Activated CD4-positive, alpha-beta memory T cell treated with anti-CD3 and anti-CD28 coated beads, Interleukin-2, amount 10 ng/mL, durations not matched to agents 7 days and 5 days (primary cell): ENCODE measurements around the gene PXN. TPM values are rescaled to one million over a fixed set of nuclear protein-coding genes. Genes with fewer than 3 reads are reported as not detected.
"Not testable (repeated sequence)": the region's sequence is repeated elsewhere in the genome, so short reads cannot be mapped to it uniquely, and the experiment has no call there.

Source experiments
- CTCF ChIA-PET: fragments of 350-600 bp; sonication (Branson Sonifier 250); formaldehyde crosslinking; loops from one replicate; lab custom pipeline; 2021; ENCODE audit warnings: antibody characterized with exemption, inconsistent platforms; lab: Charles Lee
- POLR2A ChIA-PET: fragments of 350-600 bp; sonication (Branson Sonifier 250); formaldehyde crosslinking; loops from one replicate; lab custom pipeline; 2021; ENCODE audit warnings: antibody characterized with exemption; lab: Charles Lee
- DNase-seq: peaks from one replicate; pipeline ENCODE4 v3.0.0-alpha.2; 2020
- H3K27ac Mint-ChIP-seq: one replicate; pipeline ENCODE4 v1.8.0; 2021; ENCODE audit warnings: mild to moderate bottlenecking, mixed read lengths
- H3K27me3 Mint-ChIP-seq: one replicate; pipeline ENCODE4 v1.8.0; 2021; ENCODE audit warnings: mixed read lengths
- H3K36me3 Mint-ChIP-seq: one replicate; pipeline ENCODE4 v1.8.0; 2021; ENCODE audit warnings: low read depth, mixed read lengths
- H3K4me1 Mint-ChIP-seq: one replicate; pipeline ENCODE4 v1.8.0; 2021; ENCODE audit warnings: mixed read lengths
- H3K4me3 Mint-ChIP-seq: one replicate; pipeline ENCODE4 v1.8.0; 2021; ENCODE audit warnings: mild to moderate bottlenecking, mixed read lengths
- H3K9me3 Mint-ChIP-seq: one replicate; pipeline ENCODE4 v1.8.0; 2021; ENCODE audit warnings: mixed read lengths
- total RNA-seq, 2 experiments: library from RNA; stranded (reverse); gene quantifications; one replicate each; pipeline ENCODE4 v1.2.3, GENCODE V29; 2021

Gene PXN
- total RNA-seq, 2 experiments from 2014 or later = 271 to 274 TPM

DNA sequence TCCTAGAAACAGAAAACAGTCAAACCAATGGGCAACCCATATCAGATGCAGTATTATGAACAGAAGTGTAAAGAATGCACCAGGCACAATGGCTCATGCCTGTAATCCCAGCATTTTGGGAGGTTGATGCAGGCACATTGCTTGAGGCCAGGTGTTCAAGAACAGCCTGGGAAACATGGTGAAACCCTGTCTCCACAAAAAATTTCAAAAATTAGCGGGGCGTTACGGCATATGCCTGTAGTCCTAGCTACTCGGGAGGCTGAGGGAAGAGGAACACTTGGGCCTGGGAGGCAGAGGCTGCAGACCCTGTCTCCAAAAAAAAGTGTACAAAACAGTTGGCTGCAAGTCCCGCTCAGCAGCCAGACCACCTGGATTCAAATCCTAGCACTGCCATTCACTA is 4.9 kb downstream of the PXN start:
- Mint-ChIP-seq H3K9me3 (no peaks in the 10 kb centered on the region), H3K27me3 (no peaks in the 10 kb centered on the region), H3K27ac (peak overlapping the region; percentile 81), H3K4me1 (peaks cover 83% of the 10 kb centered on the region), H3K4me3 (peak overlapping the region; percentile 53), H3K36me3 (peaks cover 83% of the 10 kb centered on the region)
- ChIA-PET CTCF (interaction anchor here (0.8 to 15.9 kb wide), 6 partner anchors 12 to 61 kb away, joined by 3 to 561 read pairs (median 12); partner anchors contain the start of gene RPLP0), POLR2A (interaction anchor here (9.1 to 13.0 kb wide), 4 partner anchors 11 to 60 kb away, joined by 168 to 338 read pairs (median 249); partner anchors contain the start of genes RNU4-1, RNU4-2 and RPLP0)
- DNase-seq = no peak

DNA sequence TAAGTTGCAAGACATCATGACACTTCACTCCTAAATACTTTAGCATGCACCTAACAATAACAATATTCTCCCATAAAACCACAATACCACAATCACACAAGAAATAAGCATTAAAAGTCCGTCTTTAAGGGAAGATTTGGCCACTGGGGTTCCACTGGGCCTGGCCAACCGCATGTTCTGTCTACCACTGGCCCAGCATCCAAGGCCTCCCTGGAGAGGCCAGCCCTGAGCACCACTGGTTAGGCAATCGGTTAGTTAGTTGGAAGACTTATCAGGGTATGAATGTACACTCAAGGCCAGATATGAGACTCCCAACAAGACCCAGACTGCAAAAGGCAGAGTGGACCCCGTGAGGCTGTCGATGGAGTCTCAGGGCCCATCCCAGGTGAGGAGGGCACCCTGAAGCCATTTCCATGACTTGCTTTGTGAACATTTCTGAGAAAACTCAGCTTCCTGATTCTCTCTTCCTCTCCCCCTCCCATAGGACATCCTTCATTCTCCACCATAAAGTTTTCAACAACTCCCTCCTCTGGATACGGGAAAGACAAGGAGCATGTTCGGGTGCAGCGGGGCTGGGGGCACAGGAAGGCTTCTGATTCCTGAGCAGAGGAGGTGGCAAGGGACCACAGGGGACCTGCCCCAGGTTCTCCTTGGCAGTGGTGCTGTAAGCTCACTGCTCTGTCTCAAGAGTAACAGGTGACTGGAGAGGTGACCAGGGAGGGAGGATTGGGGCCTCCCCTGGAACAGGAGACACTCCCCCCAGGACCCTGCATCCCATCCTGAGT is 5.9 kb downstream of the PXN start:
- Mint-ChIP-seq H3K9me3 (no peaks in the 10 kb centered on the region), H3K4me3 (peak overlapping the region; percentile 17), H3K27ac (peak overlapping the region; percentile 81), H3K27me3 (no peaks in the 10 kb centered on the region), H3K4me1 (peaks cover 88% of the 10 kb centered on the region), H3K36me3 (peaks cover 84% of the 10 kb centered on the region)
- POLR2A ChIA-PET = interaction anchor here (9.1 to 13.9 kb wide), 5 partner anchors 10 to 59 kb away, joined by 168 to 338 read pairs (median 232); partner anchors contain the start of genes RNU4-1, RNU4-2 and RPLP0
- no peak for DNase-seq
- CTCF ChIA-PET = interaction anchor here (2.1 to 15.9 kb wide), 3 partner anchors 11 to 58 kb away, joined by 7 to 561 read pairs (median 31); partner anchors contain the start of gene RPLP0

DNA sequence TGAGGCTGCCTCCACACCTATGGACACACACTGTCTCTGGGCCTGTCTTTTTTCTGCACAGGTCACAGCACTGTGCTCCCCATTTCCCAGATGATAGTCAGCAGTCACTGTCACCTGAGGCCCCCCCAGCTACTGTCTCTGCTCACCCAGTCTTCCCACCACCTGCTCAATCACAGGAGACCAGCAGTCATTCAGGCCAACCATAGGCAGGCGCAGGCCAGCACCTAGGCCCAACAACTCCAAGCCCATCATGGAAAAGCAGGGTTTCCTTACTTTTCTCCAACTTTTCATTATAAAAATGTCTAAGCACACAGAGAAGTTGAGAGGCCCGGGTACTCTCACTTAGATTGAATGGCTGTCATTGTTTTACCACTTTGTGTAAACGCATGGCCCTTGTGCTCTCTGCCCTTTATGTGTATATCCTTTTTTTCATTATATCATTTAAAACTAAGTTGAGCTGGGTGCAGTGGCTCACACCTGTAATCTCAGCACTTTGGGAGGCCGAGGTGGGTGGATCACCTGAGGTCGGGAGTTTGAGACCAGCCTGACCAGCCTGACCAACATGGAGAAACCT is 7.1 kb downstream of the PXN start:
- Mint-ChIP-seq H3K27me3 (no peaks in the 10 kb centered on the region), H3K36me3 (peaks cover 81% of the 10 kb centered on the region), H3K9me3 (no peaks in the 10 kb centered on the region), H3K27ac (peak overlapping the region; percentile 40), H3K4me3 (no peak overlapping the region), H3K4me1 (peaks cover 90% of the 10 kb centered on the region)
- CTCF ChIA-PET = interaction anchor here (2.1 to 15.9 kb wide), 2 partner anchors 30 to 57 kb away, joined by 7 to 561 read pairs; partner anchors contain the start of gene RPLP0
- POLR2A ChIA-PET = interaction anchor here (1.8 to 13.9 kb wide), 6 partner anchors 9 to 58 kb away, joined by 4 to 338 read pairs (median 225); partner anchors contain the start of genes RNU4-1, RNU4-2 and RPLP0
- DNase-seq = no peak

DNA sequence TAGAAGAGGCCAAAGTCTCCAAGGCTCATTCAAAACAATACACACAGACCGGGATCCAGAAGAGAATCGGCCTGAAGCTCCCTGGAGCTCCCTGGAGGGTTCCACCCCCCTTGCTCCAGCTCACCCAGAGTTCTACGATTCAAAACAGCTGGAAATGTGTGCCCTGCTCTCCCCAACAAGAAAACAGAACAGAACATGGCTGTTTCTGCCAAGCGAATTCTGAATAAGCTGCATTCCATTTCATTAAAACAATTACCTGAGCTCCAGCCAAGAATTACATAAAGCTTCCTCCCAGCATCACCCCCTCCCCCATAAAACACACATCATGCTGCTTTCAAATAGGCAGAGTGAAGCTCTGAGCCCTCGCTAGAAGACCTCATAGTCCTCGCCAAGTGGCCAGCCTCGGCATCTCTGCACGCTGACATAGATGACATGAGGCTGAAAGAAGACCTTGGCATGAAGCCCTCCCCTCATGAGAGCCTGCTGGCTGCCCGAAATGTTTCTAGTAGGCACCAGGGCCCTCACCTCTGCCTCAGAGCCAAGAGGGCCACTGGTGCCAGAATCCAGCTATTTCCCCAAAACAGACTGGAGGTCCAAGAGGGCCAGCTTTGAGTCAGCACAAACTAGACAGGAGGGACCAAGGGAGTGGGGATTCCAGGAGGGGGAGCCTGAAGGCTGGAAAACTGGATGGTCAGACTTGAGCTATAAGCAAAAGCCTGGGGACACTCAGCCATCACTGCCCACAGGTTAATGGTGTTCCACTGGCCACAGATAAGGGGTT is 8.3 kb downstream of the PXN start:
- CTCF ChIA-PET = interaction anchor here (1.0 to 15.9 kb wide), 5 partner anchors 8 to 56 kb away, joined by 3 to 561 read pairs (median 6); partner anchors contain the start of genes PXN and RPLP0

DNA sequence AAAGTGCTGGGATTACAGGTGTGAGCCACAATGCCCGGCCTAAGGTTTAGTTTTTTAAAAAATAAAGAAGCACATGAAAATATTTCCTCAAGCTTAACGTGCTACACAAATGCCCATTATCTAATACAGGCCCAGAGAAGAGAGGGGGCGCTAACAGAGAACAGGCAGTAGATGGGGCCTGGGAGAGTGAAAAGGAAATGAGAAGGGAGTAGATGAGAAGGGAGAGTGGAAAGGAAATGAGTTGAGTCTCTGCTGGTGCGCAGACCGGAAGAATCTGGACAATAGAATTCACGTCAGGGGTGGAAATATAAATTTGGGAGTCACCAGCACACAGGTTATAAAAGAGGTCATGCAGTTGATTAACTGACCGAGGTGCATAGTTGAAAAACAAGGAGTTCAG is 10.7 kb downstream of the PXN start:
- Mint-ChIP-seq H3K4me1 (peaks cover 90% of the 10 kb centered on the region), H3K27ac (peak overlapping the region; percentile 96), H3K27me3 (no peaks in the 10 kb centered on the region), H3K4me3 (peak overlapping the region; percentile 4), H3K9me3 (no peaks in the 10 kb centered on the region), H3K36me3 (peaks cover 74% of the 10 kb centered on the region)
- ChIA-PET POLR2A (interaction anchor here (1.5 to 16.9 kb wide), 5 partner anchors 8 to 53 kb away, joined by 4 to 338 read pairs (median 232); partner anchors contain the start of genes PXN, RNU4-1, RNU4-2 and RPLP0), CTCF (interaction anchor here (0.5 to 14.5 kb wide), 7 partner anchors 10 to 54 kb away, joined by 3 to 228 read pairs (median 5); partner anchors contain the start of genes PXN, RNU4-2 and RPLP0)
- no peak for DNase-seq

More for the DNA sequence above, 8.3 kb downstream of the PXN start:
- peaks cover 91% of the 10 kb centered on the region for H3K4me1 Mint-ChIP-seq
- H3K9me3 Mint-ChIP-seq = no peaks in the 10 kb centered on the region
- H3K27ac Mint-ChIP-seq = peak overlapping the region; percentile 67
- H3K4me3 Mint-ChIP-seq = no peak overlapping the region
- H3K27me3 Mint-ChIP-seq = no peaks in the 10 kb centered on the region
- DNase-seq = no peak
- POLR2A ChIA-PET = interaction anchor here (1.5 to 16.9 kb wide), 7 partner anchors 5 to 57 kb away, joined by 4 to 338 read pairs (median 232); partner anchors contain the start of genes PXN, RNU4-1, RNU4-2 and RPLP0
- peaks cover 75% of the 10 kb centered on the region for H3K36me3 Mint-ChIP-seq

DNA sequence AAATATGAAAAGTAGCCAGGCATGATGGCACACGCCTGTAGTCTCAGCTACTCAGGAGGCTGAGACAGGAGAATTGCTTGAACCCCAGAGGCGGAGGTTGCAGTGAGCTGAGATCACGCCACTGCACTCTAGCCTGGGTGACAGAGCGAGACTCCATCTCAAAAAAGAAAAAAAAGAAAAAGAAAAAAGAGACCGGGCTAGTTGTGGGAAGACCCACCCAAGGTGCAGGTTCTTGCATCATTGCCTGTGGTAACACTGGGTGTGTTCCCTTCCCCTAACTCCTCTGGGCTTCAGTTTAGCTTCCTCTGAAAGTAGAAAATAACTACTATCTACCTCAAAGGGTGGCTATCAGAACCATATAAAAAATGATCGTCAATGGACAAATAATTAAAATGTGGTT is 12.2 kb downstream of the PXN start:
- CTCF ChIA-PET = interaction anchor here (0.6 to 14.5 kb wide), 5 partner anchors 11 to 53 kb away, joined by 6 to 228 read pairs (median 14); partner anchors contain the start of genes PXN and RPLP0
- peaks cover 75% of the 10 kb centered on the region for H3K36me3 Mint-ChIP-seq
- peaks cover 91% of the 10 kb centered on the region for H3K4me1 Mint-ChIP-seq
- POLR2A ChIA-PET = interaction anchor here (0.8 to 16.9 kb wide), 11 partner anchors 8 to 136 kb away, joined by 3 to 338 read pairs (median 13); partner anchors contain the start of genes PXN, RAB35, RNU4-1 and RNU4-2
- not testable (repeated sequence) for H3K9me3 Mint-ChIP-seq, H3K27me3 Mint-ChIP-seq
- H3K27ac Mint-ChIP-seq = peak overlapping the region; percentile 96
- peak overlapping the region; percentile 69 for H3K4me3 Mint-ChIP-seq
- DNase-seq = peak; percentile 70

DNA sequence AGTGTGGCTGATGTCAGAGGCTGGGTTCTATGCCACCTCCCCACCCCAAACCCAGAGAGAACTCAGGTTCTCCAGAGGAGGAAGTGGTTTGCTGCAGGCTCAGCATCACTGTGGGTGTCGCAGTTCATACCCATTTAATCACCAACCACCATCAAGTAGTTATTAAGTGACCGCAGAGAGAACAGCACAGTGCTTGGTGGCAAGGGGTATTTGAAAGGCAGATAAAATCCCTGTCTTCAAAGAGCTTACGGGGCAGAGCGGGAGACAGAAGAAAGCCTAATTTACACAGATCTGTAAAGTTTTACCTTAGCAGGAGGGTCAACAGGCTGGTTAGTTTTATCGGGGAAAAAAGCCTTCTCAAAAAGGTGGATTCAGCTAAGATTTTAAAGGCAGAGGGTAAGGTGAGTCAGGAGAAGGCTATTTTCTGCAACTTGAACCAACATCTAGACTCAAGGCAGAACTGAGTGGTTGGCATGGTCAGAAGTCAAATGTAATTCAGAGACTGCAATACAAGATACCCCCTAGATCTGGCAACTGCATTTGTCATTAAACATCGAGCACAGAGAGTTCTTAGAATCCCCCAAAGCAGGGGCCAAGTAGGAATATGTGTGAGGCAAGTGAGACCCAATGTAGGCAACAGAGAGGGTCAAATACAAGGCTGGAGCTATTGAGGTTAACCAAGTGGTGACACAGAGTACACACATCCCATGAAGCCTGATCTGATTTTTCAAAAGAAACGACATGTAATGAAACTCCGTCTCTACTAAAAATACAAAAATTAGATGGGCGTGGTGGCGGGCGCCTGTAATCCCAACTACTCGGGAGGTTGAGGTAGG is 13.2 kb downstream of the PXN start:
- H3K9me3 Mint-ChIP-seq = no peaks in the 10 kb centered on the region
- peak overlapping the region; percentile 69 for H3K4me3 Mint-ChIP-seq
- CTCF ChIA-PET = interaction anchor here (0.6 to 14.5 kb wide), 7 partner anchors 12 to 165 kb away, joined by 4 to 228 read pairs (median 10); partner anchors contain the start of genes PXN, RNU4-2 and RPLP0
- POLR2A ChIA-PET = interaction anchor here (0.7 to 16.9 kb wide), 13 partner anchors 10 to 239 kb away, joined by 3 to 338 read pairs (median 6); partner anchors contain the start of genes PXN, RAB35, RNU4-1 and RNU4-2
- DNase-seq = peak; percentile 89
- H3K4me1 Mint-ChIP-seq = peaks cover 91% of the 10 kb centered on the region
- no peaks in the 10 kb centered on the region for H3K27me3 Mint-ChIP-seq
- H3K27ac Mint-ChIP-seq = peak overlapping the region; percentile 96
- H3K36me3 Mint-ChIP-seq = peaks cover 75% of the 10 kb centered on the region

DNA sequence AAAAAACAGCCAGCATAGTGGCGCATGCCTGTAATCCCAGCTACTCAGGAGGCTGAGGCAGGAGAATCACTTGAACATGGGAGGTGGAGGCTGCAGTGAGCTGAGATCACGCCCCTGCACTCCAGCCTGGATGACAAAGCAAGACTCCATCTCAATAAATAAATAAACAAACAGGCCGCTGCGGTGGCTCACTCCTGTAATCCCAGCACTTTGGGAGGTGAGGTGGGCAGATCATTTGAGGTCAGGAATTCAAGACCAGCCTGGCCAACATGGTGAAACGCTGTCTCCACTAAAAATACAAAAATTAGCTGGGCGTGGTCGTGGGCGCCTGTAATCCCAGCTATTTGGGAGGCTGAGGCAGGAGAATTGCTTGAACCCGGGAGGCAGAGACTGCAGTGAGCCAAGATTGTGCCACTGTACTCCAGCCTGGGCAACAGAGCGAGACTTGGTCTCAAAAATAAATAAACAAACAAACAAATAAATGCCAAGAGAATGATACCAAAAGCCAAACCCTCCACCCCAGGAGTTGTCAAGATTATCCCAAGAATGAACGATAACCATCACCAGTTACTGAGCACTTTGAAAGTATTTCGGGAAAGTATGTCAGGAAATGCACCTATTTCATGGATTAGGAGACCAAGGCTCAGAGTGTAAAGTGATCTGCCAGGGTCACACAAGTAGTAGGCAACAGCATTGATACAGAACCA is 14.0 kb downstream of the PXN start:
- Mint-ChIP-seq H3K4me1 (peaks cover 89% of the 10 kb centered on the region), H3K27ac (peak overlapping the region; percentile 96), H3K4me3 (peak overlapping the region; percentile 69), H3K36me3 (peaks cover 76% of the 10 kb centered on the region)
- not testable (repeated sequence) for DNase-seq, H3K9me3 Mint-ChIP-seq, H3K27me3 Mint-ChIP-seq
- CTCF ChIA-PET = interaction anchor here (1.0 to 14.5 kb wide), 9 partner anchors 10 to 164 kb away, joined by 3 to 228 read pairs (median 14); partner anchors contain the start of genes PXN, RNU4-2 and RPLP0
- POLR2A ChIA-PET = interaction anchor here (0.8 to 16.9 kb wide), 13 partner anchors 9 to 238 kb away, joined by 3 to 338 read pairs (median 13); partner anchors contain the start of genes GCN1, PXN, RAB35 and RNU4-1

DNA sequence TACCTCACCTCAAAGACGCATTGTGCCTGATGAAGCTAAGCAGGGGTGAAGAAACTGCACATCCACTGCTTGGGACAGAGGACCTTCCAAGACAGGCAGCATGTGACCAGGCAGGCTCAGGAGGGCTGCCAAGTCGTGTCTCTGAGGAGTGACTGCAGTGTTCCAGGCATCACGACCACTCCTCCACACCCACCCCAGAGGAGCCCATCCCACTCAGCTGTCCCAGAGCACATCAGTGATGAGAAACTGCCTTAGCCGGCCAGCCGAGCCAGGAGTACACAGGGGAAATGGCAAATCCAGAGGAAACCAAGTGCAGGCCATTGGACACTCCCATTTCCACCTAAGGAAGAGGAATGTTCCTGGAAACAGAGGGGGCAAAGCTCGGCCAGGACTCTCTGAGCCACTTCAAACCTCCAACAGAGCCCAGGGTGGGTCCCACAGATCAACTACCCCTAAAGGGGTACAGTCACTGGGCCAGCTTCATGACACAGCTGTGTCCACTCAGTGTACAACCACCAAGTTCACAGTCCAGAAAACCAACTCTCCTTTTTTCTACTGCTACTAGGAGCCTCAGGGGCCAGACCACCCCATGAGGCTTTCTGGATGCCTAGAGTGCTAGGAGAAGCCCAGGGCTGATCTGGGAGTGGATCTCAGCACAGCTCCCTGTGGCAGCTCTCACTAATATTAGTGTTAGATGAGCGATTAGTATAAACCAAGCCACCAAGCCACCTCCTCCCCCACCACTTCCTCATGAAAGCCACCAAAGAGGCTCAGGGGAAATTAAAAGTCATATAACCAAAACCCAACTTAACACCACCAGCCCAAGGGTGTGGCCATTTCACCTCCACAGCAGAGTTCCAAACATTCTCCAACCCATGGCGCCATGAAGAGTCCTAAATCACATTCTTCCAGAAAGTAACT is 15.4 kb downstream of the PXN start:
- no peaks in the 10 kb centered on the region for H3K9me3 Mint-ChIP-seq
- CTCF ChIA-PET = interaction anchor here (1.0 to 14.5 kb wide), 10 partner anchors 11 to 52 kb away, joined by 3 to 228 read pairs (median 6); partner anchors contain the start of genes PXN, RNU4-2, RPLP0 and SIRT4
- peaks cover 68% of the 10 kb centered on the region for H3K36me3 Mint-ChIP-seq
- H3K27me3 Mint-ChIP-seq = no peaks in the 10 kb centered on the region
- peak overlapping the region; percentile 96 for H3K27ac Mint-ChIP-seq
- peaks cover 84% of the 10 kb centered on the region for H3K4me1 Mint-ChIP-seq
- peak overlapping the region; percentile 57 for H3K4me3 Mint-ChIP-seq
- peak; percentile 80 for DNase-seq
- POLR2A ChIA-PET = interaction anchor here (0.8 to 16.9 kb wide), 13 partner anchors 10 to 127 kb away, joined by 3 to 338 read pairs (median 4); partner anchors contain the start of genes GCN1, PXN, RNU4-1 and RNU4-2
